ENCODE measurements around the gene LPCAT3.

GRCh38 chr12:7035463-7035862 is 17.2 kb upstream of the LPCAT3 start:
- TF ChIP-seq CTCF (conservative IDR thresholded peaks at IDR 0.05) (no peak), EZH2 (IDR thresholded peaks at IDR 0.05; ENCODE audit: low read depth) (no peak)
